Daoy (cell line): ENCODE measurements around the gene APOBEC3H. TPM values are rescaled to one million over a fixed set of nuclear protein-coding genes. Genes with fewer than 3 reads are reported as not detected.
A peak's percentile ranks its signal among the peaks of the same experiment; 100 is the strongest.

ENCODE experiments used
- DNase-seq: peaks from one replicate; pipeline ENCODE4 v3.0.0-alpha.2; 2015; ENCODE audit warnings: low read depth
- total RNA-seq: library from RNA; depleted of rRNA; stranded (reverse); fragments of >200 nt; shearing (Covaris generic); gene quantifications from 2 replicates; pipeline ENCODE4 v1.2.3, GENCODE V29; 2014

APOBEC3H gene
- total RNA-seq, 1 experiment from 2014 or later = not detected

DNA sequence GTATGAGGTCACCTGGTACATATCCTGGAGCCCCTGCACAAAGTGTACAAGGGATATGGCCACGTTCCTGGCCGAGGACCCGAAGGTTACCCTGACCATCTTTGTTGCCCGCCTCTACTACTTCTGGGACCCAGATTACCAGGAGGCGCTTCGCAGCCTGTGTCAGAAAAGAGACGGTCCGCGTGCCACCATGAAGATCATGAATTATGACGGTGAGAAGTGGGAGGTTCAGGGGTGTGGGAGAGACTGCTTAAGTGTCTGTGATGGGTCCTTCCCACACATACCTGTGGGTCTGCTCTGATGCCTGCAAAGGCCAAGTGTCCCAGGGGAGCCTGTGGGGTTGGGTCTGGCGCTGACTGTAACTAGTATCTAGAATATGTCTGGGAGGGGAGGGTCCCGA, 16.0 kb upstream of the APOBEC3H start:
- no peak for DNase-seq

GRCh38 chr22:39081598-39081997, 15.4 kb upstream of the APOBEC3H start:
- DNase-seq = no peak

GRCh38 chr22:39083212-39084165, 13.6 kb upstream of the APOBEC3H start:
- no peak for DNase-seq

DNA sequence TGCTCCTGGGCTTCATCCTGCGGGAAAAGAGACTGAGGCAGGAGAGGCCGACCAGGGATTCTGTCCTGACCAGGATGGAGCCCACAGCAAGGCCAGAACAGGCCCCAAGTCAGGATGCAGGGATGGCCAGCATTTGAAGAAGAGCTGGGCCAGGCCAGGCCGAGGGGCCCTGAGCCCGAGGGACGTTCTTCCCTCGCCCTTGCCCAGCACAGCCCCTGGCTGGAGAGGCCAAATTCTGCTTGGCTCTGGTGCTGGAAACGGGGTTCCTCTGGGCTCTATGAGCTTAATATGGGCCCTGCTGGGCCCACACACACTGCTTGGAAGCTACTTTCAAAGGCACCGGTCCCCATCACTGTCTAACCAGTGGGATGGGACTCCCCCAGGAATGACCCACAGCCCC, 12.4 kb upstream of the APOBEC3H start:
- DNase-seq = no peak

- DNase-seq = no peak
Measured at GRCh38 chr22:39087098-39087497, 9.9 kb upstream of the APOBEC3H start.

GRCh38 chr22:39087881-39088684, 9.0 kb upstream of the APOBEC3H start:
- no peak for DNase-seq

GRCh38 chr22:39088685-39089032, 8.4 kb upstream of the APOBEC3H start:
- no peak for DNase-seq

DNA sequence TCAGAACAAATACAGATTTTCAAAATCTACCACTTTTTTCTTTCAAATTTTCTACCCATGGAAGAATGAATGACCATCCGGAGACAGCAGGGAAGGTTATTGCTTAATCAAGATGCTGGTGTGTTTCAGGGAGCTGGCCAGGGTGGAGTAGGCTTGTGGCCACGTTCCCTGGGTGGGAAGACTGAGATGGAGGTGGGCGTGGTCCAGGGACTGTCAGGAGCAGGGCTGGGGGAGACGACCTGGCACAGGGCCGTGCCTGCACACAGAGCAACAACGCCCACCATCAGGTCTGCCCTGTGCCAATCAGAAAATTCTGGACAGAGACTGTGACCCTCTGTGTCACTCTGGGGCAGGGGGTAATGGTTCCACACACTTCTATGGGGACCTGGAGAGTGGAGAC, 7.1 kb upstream of the APOBEC3H start:
- no peak for DNase-seq

DNA sequence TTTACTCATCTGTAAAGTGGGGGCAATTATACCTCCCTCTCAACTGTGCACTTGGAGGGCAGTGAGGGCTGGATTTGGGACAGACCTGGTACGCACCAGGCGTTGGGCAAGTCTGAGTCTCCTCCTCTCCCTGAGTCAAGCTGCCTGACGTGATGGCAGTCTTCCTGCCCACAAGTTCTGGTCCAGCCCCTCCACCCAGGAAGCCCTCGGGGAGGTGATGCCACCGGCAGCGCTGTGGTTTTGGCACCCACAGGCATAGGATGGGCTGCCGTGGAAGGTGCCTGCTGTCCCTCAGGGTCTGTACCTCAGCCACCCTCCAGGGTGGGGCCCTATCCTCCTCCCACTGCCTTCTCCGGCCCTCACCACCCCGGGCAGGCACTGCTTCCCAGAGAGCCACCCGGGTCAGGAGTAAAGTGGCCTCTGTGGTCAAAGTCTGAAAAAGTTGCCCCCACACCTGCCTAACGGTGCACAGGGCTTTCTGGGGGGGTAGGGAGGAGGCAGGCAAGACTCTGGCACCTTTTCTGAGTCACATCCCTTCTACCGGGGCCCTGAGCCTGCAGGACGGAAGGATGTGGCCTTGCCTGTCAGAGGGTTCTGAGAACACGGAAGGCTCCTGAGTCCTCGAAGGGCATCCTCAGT, 6.5 kb upstream of the APOBEC3H start:
- peak; percentile 64 for DNase-seq

DNA sequence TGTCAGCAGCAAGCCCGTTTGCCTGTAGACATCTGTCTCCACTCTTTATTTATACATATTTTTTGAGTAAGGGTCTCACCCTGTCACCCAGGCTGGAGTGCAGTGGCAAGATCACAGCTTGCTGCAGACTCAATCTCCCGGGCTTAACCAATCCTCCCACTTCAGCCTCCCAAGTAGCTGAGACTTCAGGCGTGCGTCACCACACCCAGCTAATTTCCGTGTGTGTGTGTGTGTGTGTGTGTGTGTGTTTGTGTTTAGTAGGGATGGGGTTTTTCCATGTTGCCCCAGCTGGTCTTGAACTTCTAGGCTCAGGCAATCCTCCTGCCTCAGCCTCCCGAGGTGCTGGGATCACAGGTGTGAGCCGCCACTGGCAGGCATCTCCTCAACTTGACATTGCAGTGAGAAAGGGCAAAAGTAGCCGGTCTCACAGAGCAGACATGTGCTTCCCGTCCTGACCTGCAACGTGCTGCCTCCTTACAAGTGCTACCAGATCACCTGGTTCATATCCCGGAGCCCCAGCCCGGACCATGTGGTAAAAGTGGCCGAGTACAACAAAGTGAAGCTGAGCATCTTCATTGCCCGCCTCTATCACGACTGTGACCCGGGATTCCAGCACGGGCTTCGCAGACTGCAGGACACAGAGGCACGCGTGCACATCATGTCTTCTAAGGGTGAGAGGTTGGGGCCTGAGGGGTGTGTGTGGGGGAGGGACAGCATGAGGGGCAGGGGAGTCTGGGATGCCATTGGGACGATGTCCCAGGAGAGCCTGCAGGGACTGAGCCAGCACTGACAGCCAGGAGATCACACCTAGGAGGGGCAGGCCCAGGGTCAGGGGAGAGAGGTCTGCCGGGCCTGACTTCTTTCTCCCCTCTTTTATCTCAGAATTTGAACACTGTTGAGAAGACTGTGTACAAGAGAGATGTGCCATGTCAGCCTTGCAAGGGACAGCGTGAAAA, 5.6 kb upstream of the APOBEC3H start:
- DNase-seq = no peak

DNA sequence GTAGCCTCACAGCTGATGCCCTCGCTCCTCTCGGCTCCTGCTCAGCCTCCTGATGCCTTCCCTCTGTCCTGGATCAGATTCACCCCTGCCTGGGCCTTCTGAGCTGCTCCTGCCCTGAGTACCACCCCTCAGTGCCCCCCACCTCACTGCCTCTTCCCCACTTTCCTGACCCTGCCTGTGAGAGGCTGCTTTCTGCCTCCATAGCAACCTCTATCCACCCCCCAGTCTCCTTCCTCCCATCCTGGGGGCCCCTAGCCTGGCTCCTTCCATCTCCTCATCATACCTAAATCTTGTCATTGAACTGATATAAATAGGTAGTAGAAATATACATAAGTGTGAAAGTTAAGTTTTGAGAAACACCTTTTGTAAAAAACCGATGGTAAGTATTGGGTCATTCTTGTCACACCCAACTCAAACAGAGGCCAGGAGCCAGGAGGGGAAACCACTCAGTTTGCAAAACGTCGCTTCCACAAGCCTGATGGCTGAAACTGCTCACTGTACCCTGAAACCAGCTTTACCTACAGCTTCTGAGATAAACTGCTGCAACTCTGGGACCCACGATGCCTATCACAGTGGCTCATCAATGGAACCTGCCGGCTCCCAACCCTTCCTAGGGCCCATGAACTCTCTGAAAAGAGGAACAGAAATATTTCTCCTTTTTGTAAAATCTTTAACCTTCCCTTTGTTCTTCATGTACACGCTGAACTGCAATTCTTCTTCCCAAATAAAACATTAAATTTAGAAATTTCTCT, 4.8 kb upstream of the APOBEC3H start:
- no peak for DNase-seq

GRCh38 chr22:39094717-39095389, 2.2 kb upstream of the APOBEC3H start:
- DNase-seq = no peak

- DNase-seq = no peak
Measured at GRCh38 chr22:39095971-39096370, 1.1 kb upstream of the APOBEC3H start.

- no peak for DNase-seq
Measured at GRCh38 chr22:39098026-39098425, 982 bp downstream of the APOBEC3H start.

DNA sequence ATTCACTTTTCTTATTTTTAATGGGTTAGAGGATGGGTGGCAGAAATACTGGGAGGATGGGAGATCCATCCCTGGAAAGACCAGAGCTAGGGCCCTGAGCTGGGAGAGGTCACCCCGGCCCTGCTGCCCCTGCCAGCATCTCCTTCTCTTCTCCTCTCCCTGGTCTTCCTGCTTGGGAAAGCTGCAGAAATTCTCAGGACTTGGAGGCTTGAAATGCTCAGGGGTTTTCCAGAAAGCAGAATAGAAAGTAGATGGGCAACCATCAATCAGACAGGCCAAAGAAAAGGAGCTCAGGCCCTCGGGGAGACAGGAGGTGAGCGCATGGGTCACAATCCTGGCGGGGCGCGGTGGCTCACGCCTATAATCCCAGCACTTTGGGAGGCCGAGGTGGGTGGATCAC, 1.5 kb downstream of the APOBEC3H start:
- no peak for DNase-seq

- no peak for DNase-seq
Measured at GRCh38 chr22:39101226-39101625, 4.2 kb downstream of the APOBEC3H start.

GRCh38 chr22:39103431-39103830, 6.4 kb downstream of the APOBEC3H start:
- no peak for DNase-seq

- no peak for DNase-seq
Measured at GRCh38 chr22:39106326-39106725, 9.3 kb downstream of the APOBEC3H start.

GRCh38 chr22:39108487-39108886, 11.4 kb downstream of the APOBEC3H start:
- no peak for DNase-seq

DNA sequence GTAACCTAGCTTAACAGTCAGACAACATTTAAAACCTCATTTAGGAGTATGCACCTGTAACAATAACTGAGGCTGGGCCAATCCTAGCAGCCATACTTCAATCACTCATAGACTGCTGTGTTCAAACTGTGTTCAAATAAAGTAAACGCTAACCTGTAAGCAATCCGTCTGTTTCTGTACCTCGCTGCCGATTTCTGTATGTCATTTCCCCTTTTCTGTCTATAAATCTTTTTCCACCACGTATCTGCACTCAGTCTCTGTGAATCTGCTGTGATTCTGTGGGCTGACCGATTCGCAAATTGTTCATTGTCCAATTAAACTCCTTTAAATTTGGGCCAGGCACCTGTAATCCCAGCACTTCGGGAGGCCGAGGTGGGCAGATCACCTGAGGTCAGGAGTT, 12.3 kb downstream of the APOBEC3H start:
- no peak for DNase-seq
